Ovary (tissue), 9 donors: ENCODE results near the gene DNAI2. TPM values are rescaled to one million over a fixed set of nuclear protein-coding genes. Genes with fewer than 3 reads are reported as not detected.

ENCODE experiments used
- DNase-seq, 5 donors: peaks; one replicate each; pipeline ENCODE4 v3.0.0-alpha.2; 2019 to 2020
- H3K27ac ChIP-seq, 2 donors: fragments of 200-600 bp; one replicate each; pipeline versions ENCODE4 v1.5.1 to v1.8.0; 2019 to 2022
- H3K27me3 ChIP-seq: fragments of 200-600 bp; one replicate; pipeline ENCODE4 v1.8.0; 2022
- H3K36me3 ChIP-seq: fragments of 200-600 bp; sonication (generic); one replicate; pipeline ENCODE4 v1.5.1; 2019
- H3K4me1 ChIP-seq: one replicate; pipeline ENCODE4 v1.8.1; 2013; ENCODE audit warnings: mild to moderate bottlenecking, moderate library complexity; ENCODE audit not compliant: insufficient read depth
- H3K4me3 ChIP-seq: fragments of 200-600 bp; sonication (generic); one replicate; pipeline ENCODE4 v1.5.1; 2017
- H3K9me3 ChIP-seq, 2 donors: fragments of 200-600 bp in 1 of 2; sonication (generic) in 1 of 2; one replicate each; pipeline versions ENCODE4 v1.5.1 to v1.8.1; 2013 to 2019; ENCODE audit warnings: mild to moderate bottlenecking in 1 of 2, moderate library complexity in 1 of 2
- EP300 ChIP-seq: sonication (generic); formaldehyde crosslinking; IDR thresholded peaks from one replicate; pipeline ENCODE4 v1.6.1; 2017; ENCODE audit warnings: antibody characterized with exemption
- POLR2A ChIP-seq: fragments of 450-650 bp; IDR thresholded peaks from one replicate; pipeline ENCODE4 v1.6.1; 2017; ENCODE audit warnings: antibody characterized with exemption, mild to moderate bottlenecking, moderate library complexity
- WGBS, 3 donors: extraction: QIAGEN DNeasy Blood & Tissue Kit in 1 of 3; methylation state at CpG; one replicate each; pipeline versions ENCODE4 v1.1.5 to v1.1.7; 2013 to 2017; 5-methylcytosine and 5-hydroxymethylcytosine counted together
- intact Hi-C, 4 donors: fragments of 100-400 bp; cut with DNase I; formaldehyde crosslinking; loops; one replicate each; pipeline versions ENCODE4 v1.11.0 to v1.15.1; 2022 to 2023
- polyA plus RNA-seq, 2 donors: library from polyadenylated mRNA; stranded (reverse); fragments of 200-250 nt in 1 of 2; fragments of 350-450 nt in 1 of 2; fragmentation: Illumina TruSeq in 1 of 2; extraction: RNeasy Lipid Tissue Mini Kit (QIAGEN cat#74804) in 1 of 2; gene quantifications; one replicate each; pipeline ENCODE4 v1.2.3, GENCODE V29; 2013 to 2014
- total RNA-seq, 7 donors: library from RNA; depleted of rRNA in 2 of 7; stranded (reverse); fragments of >200 nt in 2 of 7; fragmentation: NEBNext Ultra II Directional in 3 of 7; extraction: Animal tissue kit (Norgen Biotek cat#: 25700) in 3 of 7; gene quantifications; one replicate each; pipeline versions ENCODE4 v1.1.0 to v1.2.4, GENCODE V29; 2016 to 2023
- TF ChIP-seq, protein P1 (sequence below), 3 donors: fragments of 450-650 bp in 2 of 3; fragments of 200-600 bp in 1 of 3; IDR thresholded peaks; one replicate each; pipeline versions ENCODE4 v1.5.1 to v1.8.0; 2016 to 2022; ENCODE audit warnings: antibody characterized with exemption in 3 of 3, mild to moderate bottlenecking in 1 of 3
- donor health status: DM: no; HTN: no; CAD: no; lungs with moderate emphysema.
- donor health status: DM: no; HTN: no; CAD: no.
- donor health status: Bipolar disorder and iron deficiency.
- donor health status: DM: yes; HTN: yes; CAD: no.
- donor health status: DM: no; HTN: no; CAD: no.
- donor health status: DM: yes; HTN: yes; CAD: no.

The DNAI2 gene
- total and polyA plus RNA-seq, 9 donors: 0.07 to 12.2 (median 0.66) TPM; not detected in 3

DNA sequence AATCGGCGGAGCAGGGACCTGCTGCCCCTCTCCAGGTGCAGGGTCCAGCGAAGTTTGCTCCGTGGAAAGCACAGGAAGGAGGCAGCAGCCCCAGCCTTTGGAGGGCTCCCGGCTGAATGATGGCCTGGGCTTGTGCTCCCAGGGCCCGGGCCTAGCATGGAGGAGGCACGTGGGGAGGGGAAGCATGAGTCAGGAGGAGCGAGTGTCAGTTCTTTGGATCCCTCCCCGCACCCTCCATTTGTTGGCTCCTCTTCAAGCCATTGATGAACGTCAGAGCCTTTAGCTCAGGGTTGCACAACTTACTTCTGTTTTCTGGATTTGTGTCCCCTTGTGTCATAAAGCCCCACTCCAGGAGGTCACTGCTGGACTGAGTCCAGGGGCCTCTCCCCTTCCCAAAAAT lies 34.9 kb upstream of the DNAI2 start:
- TF ChIP-seq POLR2A (no peak), EP300 (no peak)
- TF ChIP-seq, protein P1, sequence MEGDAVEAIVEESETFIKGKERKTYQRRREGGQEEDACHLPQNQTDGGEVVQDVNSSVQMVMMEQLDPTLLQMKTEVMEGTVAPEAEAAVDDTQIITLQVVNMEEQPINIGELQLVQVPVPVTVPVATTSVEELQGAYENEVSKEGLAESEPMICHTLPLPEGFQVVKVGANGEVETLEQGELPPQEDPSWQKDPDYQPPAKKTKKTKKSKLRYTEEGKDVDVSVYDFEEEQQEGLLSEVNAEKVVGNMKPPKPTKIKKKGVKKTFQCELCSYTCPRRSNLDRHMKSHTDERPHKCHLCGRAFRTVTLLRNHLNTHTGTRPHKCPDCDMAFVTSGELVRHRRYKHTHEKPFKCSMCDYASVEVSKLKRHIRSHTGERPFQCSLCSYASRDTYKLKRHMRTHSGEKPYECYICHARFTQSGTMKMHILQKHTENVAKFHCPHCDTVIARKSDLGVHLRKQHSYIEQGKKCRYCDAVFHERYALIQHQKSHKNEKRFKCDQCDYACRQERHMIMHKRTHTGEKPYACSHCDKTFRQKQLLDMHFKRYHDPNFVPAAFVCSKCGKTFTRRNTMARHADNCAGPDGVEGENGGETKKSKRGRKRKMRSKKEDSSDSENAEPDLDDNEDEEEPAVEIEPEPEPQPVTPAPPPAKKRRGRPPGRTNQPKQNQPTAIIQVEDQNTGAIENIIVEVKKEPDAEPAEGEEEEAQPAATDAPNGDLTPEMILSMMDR (IDR thresholded peaks at IDR 0.05): no peak
- Histone ChIP-seq H3K27me3 (no peaks in the 10 kb centered on the region), H3K4me1 (peaks cover 5% of the 10 kb centered on the region), H3K27ac (no peak overlapping the region), H3K36me3 (no peaks in the 10 kb centered on the region), H3K9me3 (no peaks in the 10 kb centered on the region), H3K4me3 (no peak overlapping the region)
- DNase-seq: peak in 1 of 5 donors; percentile 59
- 66 to 71% (median 70%) methylated on average over 10 of the region's 10 CpGs for WGBS, 3 donors
- intact Hi-C loops: no loop called here

GRCh38 chr17:74240618-74241205 lies 33.3 kb upstream of the DNAI2 start:
- 7 to 19% (median 9%) methylated on average over 11 of the region's 11 CpGs for WGBS, 3 donors
- Histone ChIP-seq H3K27ac (peak overlapping the region in 1 of 2 donors; percentile 47), H3K36me3 (no peaks in the 10 kb centered on the region), H3K4me1 (peaks cover 5% of the 10 kb centered on the region), H3K27me3 (no peaks in the 10 kb centered on the region), H3K4me3 (no peak overlapping the region), H3K9me3 (no peaks in the 10 kb centered on the region)
- intact Hi-C loops: no loop called here
- DNase-seq: peak; percentile 59 to 78 (median 72)
- TF ChIP-seq, protein P1 (IDR thresholded peaks at IDR 0.05): no peak
- no peak for TF ChIP-seq POLR2A
- TF ChIP-seq EP300: no peak

DNA sequence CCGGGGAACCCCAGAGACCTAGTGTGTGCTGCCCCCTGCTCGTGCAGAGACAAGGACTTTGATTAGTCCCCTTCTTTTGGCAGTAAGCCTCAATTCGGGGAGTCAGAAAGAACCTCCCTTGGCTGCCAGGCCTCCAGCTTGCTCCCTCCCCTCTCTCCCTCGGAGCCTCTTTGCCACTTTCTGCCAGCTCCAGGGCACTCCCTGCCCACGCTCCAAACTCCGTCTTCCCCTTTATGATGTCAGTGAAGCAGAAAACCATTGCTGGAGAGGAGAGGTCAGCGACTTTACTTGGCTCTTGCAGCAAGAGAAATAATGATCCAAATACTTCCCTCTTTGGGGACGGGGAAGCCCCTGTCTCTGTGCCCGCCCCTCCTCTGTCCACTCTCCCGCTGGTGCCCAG lies 32.6 kb upstream of the DNAI2 start:
- no peak for DNase-seq
- Histone ChIP-seq H3K4me3 (no peak overlapping the region), H3K27ac (peak overlapping the region in 1 of 2 donors; percentile 47), H3K36me3 (no peaks in the 10 kb centered on the region), H3K9me3 (no peaks in the 10 kb centered on the region), H3K4me1 (peaks cover 5% of the 10 kb centered on the region), H3K27me3 (no peaks in the 10 kb centered on the region)
- intact Hi-C loops: no loop called here
- WGBS, 3 donors: 37 to 44% (median 38%) methylated on average over 10 of the region's 10 CpGs
- TF ChIP-seq, protein P1 (IDR thresholded peaks at IDR 0.05): no peak
- TF ChIP-seq EP300 (no peak), POLR2A (no peak)

GRCh38 chr17:74241847-74242246 lies 32.2 kb upstream of the DNAI2 start:
- no peak for DNase-seq
- H3K27ac ChIP-seq: no peak overlapping the region
- no peaks in the 10 kb centered on the region for H3K27me3 ChIP-seq
- TF ChIP-seq, protein P1 (IDR thresholded peaks at IDR 0.05): no peak
- no peak for TF ChIP-seq POLR2A
- TF ChIP-seq EP300: no peak
- H3K9me3 ChIP-seq: no peaks in the 10 kb centered on the region
- intact Hi-C loops: no loop called here
- H3K4me3 ChIP-seq: no peak overlapping the region
- H3K36me3 ChIP-seq: no peaks in the 10 kb centered on the region
- peaks cover 5% of the 10 kb centered on the region for H3K4me1 ChIP-seq
- 60 to 82% (median 70%) methylated on average over 2 of the region's 2 CpGs for WGBS, 3 donors
